Caco-2 (cell line): ENCODE results near the gene KCNA10. TPM values are rescaled to one million over a fixed set of nuclear protein-coding genes. Genes with fewer than 3 reads are reported as not detected.

ENCODE experiments used
- BruUV-seq: library from RNA; stranded (reverse); fragments of 400-500 nt; replicated peaks from 2 replicates; lab custom pipeline; 2021; lab: Mats Ljungman, UMichigan
- CTCF ChIA-PET: fragments of 300-600 bp; sonication (Branson Sonifier 250); formaldehyde crosslinking; loops from one replicate; lab custom pipeline; 2022; ENCODE audit warnings: antibody characterized with exemption; lab: Charles Lee
- POLR2A ChIA-PET: fragments of 300-600 bp; sonication (Branson Sonifier 250); formaldehyde crosslinking; loops from one replicate; lab custom pipeline; 2022; ENCODE audit warnings: antibody characterized with exemption; lab: Charles Lee
- DNase-seq, 2 experiments: peaks; one replicate each; pipeline versions ENCODE4 v3.0.0 to v3.0.0-alpha.2; 2020 to 2022
- H3K27me3 ChIP-seq: replicated peaks from 2 replicates; pipeline ENCODE4 v1.6.0; 2011; ENCODE audit warnings: low read length; ENCODE audit not compliant: control insufficient read depth, insufficient read depth
- H3K36me3 ChIP-seq: 2 replicates; pipeline ENCODE4 v1.5.1; 2011; ENCODE audit warnings: low read length; ENCODE audit not compliant: control insufficient read depth, insufficient read depth
- H3K4me1 ChIP-seq: fragments of 250-450 bp; sonication (Bioruptor Pico); 2 replicates; pipeline ENCODE4 v1.5.1; 2020; ENCODE audit warnings: mild to moderate bottlenecking
- H3K4me3 ChIP-seq: 2 replicates; pipeline ENCODE4 v1.5.1; 2011; ENCODE audit warnings: low read depth, mild to moderate bottlenecking, control low read depth, low read length
- H3K9me3 ChIP-seq: fragments of 250-450 bp; sonication (Bioruptor Pico); 2 replicates; pipeline ENCODE4 v1.5.1; 2020; ENCODE audit warnings: mild to moderate bottlenecking, moderate library complexity
- H3K27ac Mint-ChIP-seq: one replicate; pipeline ENCODE4 v1.8.0; 2022; ENCODE audit warnings: mixed read lengths; ENCODE audit not compliant: unreplicated experiment
- H3K27me3 Mint-ChIP-seq: one replicate; pipeline ENCODE4 v1.8.0; 2022; ENCODE audit warnings: mixed read lengths; ENCODE audit not compliant: insufficient read depth, unreplicated experiment
- H3K36me3 Mint-ChIP-seq: one replicate; pipeline ENCODE4 v1.8.0; 2022; ENCODE audit warnings: mild to moderate bottlenecking, mixed read lengths; ENCODE audit not compliant: insufficient read depth, unreplicated experiment
- H3K4me1 Mint-ChIP-seq: one replicate; pipeline ENCODE4 v1.8.0; 2022; ENCODE audit warnings: low read depth, mixed read lengths; ENCODE audit not compliant: unreplicated experiment
- H3K4me3 Mint-ChIP-seq: one replicate; pipeline ENCODE4 v1.8.0; 2022; ENCODE audit warnings: mild to moderate bottlenecking, moderate library complexity, mixed read lengths; ENCODE audit not compliant: unreplicated experiment
- H3K9me3 Mint-ChIP-seq: one replicate; pipeline ENCODE4 v1.8.0; 2022; ENCODE audit warnings: mixed read lengths; ENCODE audit not compliant: unreplicated experiment
- CTCF ChIP-seq, 2 experiments: fragments of 200-600 bp in 1 of 2; IDR thresholded peaks; 1 replicate in 1 of 2; 2 replicates in 1 of 2; pipeline versions ENCODE4 v1.5.1 to v1.8.0; 2011 to 2022; ENCODE audit warnings: antibody characterized with exemption in 1 of 2, control low read depth in 1 of 2, inconsistent platforms in 1 of 2, low read depth in 1 of 2, low read length in 1 of 2, mild to moderate bottlenecking in 1 of 2, moderate library complexity in 1 of 2; ENCODE audit not compliant: insufficient read depth in 1 of 2, severe bottlenecking in 1 of 2, unreplicated experiment in 1 of 2
- intact Hi-C: fragments of 100-400 bp; cut with micrococcal nuclease; formaldehyde crosslinking; loops from one replicate; pipeline ENCODE4 v1.10.0; 2022; ENCODE audit not compliant: unreplicated experiment
- total RNA-seq: library from RNA; stranded (reverse); gene quantifications from 2 replicates; pipeline ENCODE4 v1.2.3, GENCODE V29; 2022

KCNA10 gene
- total RNA-seq, 1 experiment from 2014 or later: not detected

- H3K27me3 Mint-ChIP-seq: peaks cover 11% of the 10 kb centered on the region
- H3K4me1 ChIP-seq: no peaks in the 10 kb centered on the region
- BruUV-seq: no TSS peak
Measured at GRCh38 chr1:110540891-110541685, 22.1 kb upstream of the KCNA10 start.

GRCh38 chr1:110538921-110539320 is 19.9 kb upstream of the KCNA10 start:
- H3K36me3 ChIP-seq: no peaks in the 10 kb centered on the region
- no peak overlapping the region for H3K4me3 ChIP-seq
- peaks cover 2% of the 10 kb centered on the region for H3K27me3 Mint-ChIP-seq
- no peak for TF ChIP-seq CTCF (IDR thresholded peaks at IDR 0.05; ENCODE audit: insufficient read depth in 1 of 2, low read depth in 1 of 2, low read length in 1 of 2, severe bottlenecking in 1 of 2, unreplicated experiment in 1 of 2)
- H3K4me1 ChIP-seq: no peaks in the 10 kb centered on the region
- H3K4me1 Mint-ChIP-seq: no peaks in the 10 kb centered on the region
- BruUV-seq: no TSS peak
- H3K4me3 Mint-ChIP-seq: no peak overlapping the region
- no peaks in the 10 kb centered on the region for H3K36me3 Mint-ChIP-seq
- no peaks in the 10 kb centered on the region for H3K9me3 ChIP-seq
- no peaks in the 10 kb centered on the region for H3K27me3 ChIP-seq
- POLR2A ChIA-PET: no interaction called here
- no peaks in the 10 kb centered on the region for H3K9me3 Mint-ChIP-seq
- no peak overlapping the region for H3K27ac Mint-ChIP-seq
- no peak for DNase-seq
- CTCF ChIA-PET: interaction anchor here (0.5 kb wide), 1 partner anchor 17 kb away, joined by 5 read pairs; no protein-coding TSS in a partner anchor
- intact Hi-C loops: no loop called here

More at GRCh38 chr1:110540891-110541685, 22.1 kb upstream of the KCNA10 start:
- no peaks in the 10 kb centered on the region for H3K36me3 Mint-ChIP-seq
- intact Hi-C loops: no loop called here
- no peaks in the 10 kb centered on the region for H3K4me1 Mint-ChIP-seq
- CTCF ChIA-PET: no interaction called here
- Histone ChIP-seq H3K4me3 (no peak overlapping the region), H3K9me3 (no peaks in the 10 kb centered on the region), H3K27me3 (no peaks in the 10 kb centered on the region), H3K36me3 (no peaks in the 10 kb centered on the region)
- TF ChIP-seq CTCF (IDR thresholded peaks at IDR 0.05; ENCODE audit: insufficient read depth in 1 of 2, low read depth in 1 of 2, low read length in 1 of 2, severe bottlenecking in 1 of 2, unreplicated experiment in 1 of 2): no peak
- POLR2A ChIA-PET: no interaction called here
- no peak for DNase-seq
- no peaks in the 10 kb centered on the region for H3K9me3 Mint-ChIP-seq
- no peak overlapping the region for H3K4me3 Mint-ChIP-seq
- no peak overlapping the region for H3K27ac Mint-ChIP-seq

- no TSS peak for BruUV-seq
- Mint-ChIP-seq H3K36me3 (no peaks in the 10 kb centered on the region), H3K9me3 (no peaks in the 10 kb centered on the region), H3K4me1 (no peaks in the 10 kb centered on the region), H3K4me3 (no peak overlapping the region), H3K27me3 (no peaks in the 10 kb centered on the region), H3K27ac (no peak overlapping the region)
- no peaks in the 10 kb centered on the region for H3K36me3 ChIP-seq
- H3K4me1 ChIP-seq: no peaks in the 10 kb centered on the region
- no peaks in the 10 kb centered on the region for H3K9me3 ChIP-seq
- no peak overlapping the region for H3K4me3 ChIP-seq
- ChIA-PET POLR2A (no interaction called here), CTCF (no interaction called here)
- TF ChIP-seq CTCF (IDR thresholded peaks at IDR 0.05; ENCODE audit: insufficient read depth in 1 of 2, low read depth in 1 of 2, low read length in 1 of 2, severe bottlenecking in 1 of 2, unreplicated experiment in 1 of 2): no peak
- intact Hi-C loops: no loop called here
- DNase-seq: no peak
- H3K27me3 ChIP-seq: no peaks in the 10 kb centered on the region
Measured at GRCh38 chr1:110538075-110538474, 19.1 kb upstream of the KCNA10 start.
